Calu3 (cell line): Measurements from ENCODE around the gene GHRHR. TPM values are rescaled to one million over a fixed set of nuclear protein-coding genes. Genes with fewer than 3 reads are reported as not detected.

Source experiments
- BruUV-seq: library from RNA; stranded (reverse); fragments of 400-500 nt; replicated peaks from 2 replicates; lab custom pipeline; 2021; lab: Mats Ljungman, UMichigan
- CTCF ChIA-PET: fragments of 300-600 bp; sonication (Branson Sonifier 250); formaldehyde crosslinking; loops from one replicate; lab custom pipeline; 2022; ENCODE audit warnings: antibody characterized with exemption; lab: Charles Lee
- DNase-seq: peaks from one replicate; pipeline ENCODE4 v3.0.0; 2022
- H3K27ac Mint-ChIP-seq: one replicate; pipeline ENCODE4 v1.8.0; 2022; ENCODE audit warnings: mixed read lengths; ENCODE audit not compliant: unreplicated experiment
- H3K27me3 Mint-ChIP-seq: one replicate; pipeline ENCODE4 v1.8.0; 2022; ENCODE audit warnings: mixed read lengths; ENCODE audit not compliant: unreplicated experiment
- H3K36me3 Mint-ChIP-seq: one replicate; pipeline ENCODE4 v1.8.0; 2022; ENCODE audit warnings: mild to moderate bottlenecking, moderate library complexity, mixed read lengths; ENCODE audit not compliant: insufficient read depth, unreplicated experiment
- H3K4me1 Mint-ChIP-seq: one replicate; pipeline ENCODE4 v1.8.0; 2022; ENCODE audit warnings: mild to moderate bottlenecking, low read depth, mixed read lengths; ENCODE audit not compliant: unreplicated experiment
- H3K4me3 Mint-ChIP-seq: one replicate; pipeline ENCODE4 v1.8.0; 2022; ENCODE audit warnings: mild to moderate bottlenecking, low read depth, moderate library complexity, mixed read lengths; ENCODE audit not compliant: unreplicated experiment
- H3K9me3 Mint-ChIP-seq: one replicate; pipeline ENCODE4 v1.8.0; 2022; ENCODE audit warnings: low read depth, mixed read lengths; ENCODE audit not compliant: unreplicated experiment
- CTCF ChIP-seq: fragments of 200-600 bp; IDR thresholded peaks from one replicate; pipeline ENCODE4 v1.8.0; 2022; ENCODE audit warnings: antibody characterized with exemption; ENCODE audit not compliant: unreplicated experiment
- intact Hi-C: fragments of 100-400 bp; cut with micrococcal nuclease; formaldehyde crosslinking; loops from one replicate; pipeline ENCODE4 v1.10.0; 2022; ENCODE audit not compliant: unreplicated experiment
- total RNA-seq: library from RNA; stranded (reverse); gene quantifications from 2 replicates; pipeline ENCODE4 v1.2.3, GENCODE V29; 2022

The GHRHR gene
- total RNA-seq, 1 experiment from 2014 or later = not detected

DNA sequence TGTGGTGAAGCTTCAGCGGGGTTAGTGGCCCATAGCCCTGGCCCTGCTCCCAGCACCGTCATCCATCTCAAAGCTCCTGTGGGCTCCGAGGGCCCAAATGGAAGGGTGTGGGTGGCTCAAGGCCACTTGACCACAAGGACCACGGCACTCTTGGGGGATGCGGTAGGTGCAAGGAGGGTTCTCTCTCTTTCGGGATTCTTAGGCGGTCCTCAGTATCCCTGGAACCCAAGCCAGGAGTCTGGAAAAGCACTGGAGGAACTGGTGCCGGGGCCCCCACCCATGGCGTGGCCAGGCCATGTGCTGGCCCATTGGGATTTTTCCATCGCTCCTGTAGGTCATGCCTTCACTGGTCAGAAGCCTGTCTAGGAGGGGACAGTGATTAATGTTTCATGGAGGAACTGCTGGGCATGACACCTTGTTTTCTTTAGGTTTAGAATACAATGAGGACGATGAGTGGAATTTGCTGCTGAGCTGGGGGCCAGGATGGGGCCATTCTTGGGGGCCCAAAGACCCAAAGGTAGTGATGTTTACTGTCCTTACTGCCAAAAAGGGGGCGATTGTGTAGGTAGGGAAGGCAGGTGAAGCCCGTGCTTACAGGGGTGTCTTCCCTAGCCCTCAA, 35.4 kb upstream of the GHRHR start:
- Mint-ChIP-seq H3K4me1 (peaks cover 33% of the 10 kb centered on the region), H3K4me3 (no peak overlapping the region), H3K36me3 (no peaks in the 10 kb centered on the region), H3K27ac (no peak overlapping the region), H3K27me3 (no peaks in the 10 kb centered on the region), H3K9me3 (no peaks in the 10 kb centered on the region)
- no peak for TF ChIP-seq CTCF
- no peak for DNase-seq
- CTCF ChIA-PET = interaction anchor here (2.5 kb wide), 1 partner anchor 10 kb away, joined by 13 read pairs; no protein-coding TSS in a partner anchor
- no TSS peak for BruUV-seq
- intact Hi-C loops = no loop called here

- H3K9me3 Mint-ChIP-seq = no peaks in the 10 kb centered on the region
- TF ChIP-seq CTCF = no peak
- H3K4me3 Mint-ChIP-seq = no peak overlapping the region
- H3K27ac Mint-ChIP-seq = no peak overlapping the region
- CTCF ChIA-PET = interaction anchor here (1.3 to 2.5 kb wide), 2 partner anchors 9 to 32 kb away, joined by 10 to 13 read pairs; no protein-coding TSS in a partner anchor
- BruUV-seq = no TSS peak
- intact Hi-C loops = no loop called here
- DNase-seq = no peak
- peaks cover 46% of the 10 kb centered on the region for H3K4me1 Mint-ChIP-seq
- no peaks in the 10 kb centered on the region for H3K36me3 Mint-ChIP-seq
- no peaks in the 10 kb centered on the region for H3K27me3 Mint-ChIP-seq
Observed at GRCh38 chr7:30929686-30930085, 34.1 kb upstream of the GHRHR start.

GRCh38 chr7:30930621-30931020, 33.1 kb upstream of the GHRHR start:
- Mint-ChIP-seq H3K4me3 (no peak overlapping the region), H3K9me3 (no peaks in the 10 kb centered on the region), H3K4me1 (peaks cover 56% of the 10 kb centered on the region), H3K27ac (peak overlapping the region; percentile 63), H3K36me3 (no peaks in the 10 kb centered on the region), H3K27me3 (no peaks in the 10 kb centered on the region)
- intact Hi-C loops = no loop called here
- no peak for TF ChIP-seq CTCF
- BruUV-seq = no TSS peak
- CTCF ChIA-PET = interaction anchor here (0.7 to 2.5 kb wide), 4 partner anchors 8 to 35 kb away, joined by 3 to 13 read pairs (median 7); no protein-coding TSS in a partner anchor
- no peak for DNase-seq

DNA sequence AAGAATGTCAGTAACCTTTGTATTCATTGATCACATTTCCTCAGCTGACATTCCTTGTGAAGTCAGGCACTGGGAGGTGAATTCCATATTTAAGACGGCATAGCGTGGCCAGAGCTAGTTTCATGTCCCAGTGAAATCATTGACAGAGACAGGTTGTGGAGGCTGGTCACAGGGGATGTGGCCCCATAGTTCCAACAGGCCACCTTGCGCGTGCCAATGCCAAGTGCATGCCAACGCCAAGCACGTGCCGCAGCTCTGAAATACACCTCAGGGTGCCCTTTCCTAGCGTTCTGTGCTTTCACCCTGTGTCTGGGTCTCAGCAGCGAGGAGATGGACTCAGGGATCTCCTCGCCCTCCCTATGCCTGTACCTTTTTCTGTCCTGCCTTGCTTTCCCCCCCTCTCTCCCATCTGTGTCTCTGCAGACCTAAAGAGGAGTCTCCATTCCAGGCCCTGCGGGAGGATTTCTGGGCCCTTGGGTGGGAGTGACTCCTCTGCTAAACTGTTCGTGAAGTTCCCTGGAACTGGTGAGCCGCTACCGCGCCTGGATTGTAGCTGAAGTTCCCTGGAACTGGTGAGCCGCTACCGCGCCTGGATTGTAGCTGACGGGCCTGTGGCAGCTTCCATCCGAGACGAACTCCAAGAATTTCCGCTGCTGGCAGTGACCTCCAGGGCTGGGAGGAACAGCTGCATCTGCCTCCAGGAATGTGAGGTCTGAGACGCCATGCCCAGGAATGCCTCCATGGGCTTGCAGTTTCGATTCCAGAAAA, 32.4 kb upstream of the GHRHR start:
- DNase-seq = no peak
- Mint-ChIP-seq H3K4me3 (peak overlapping the region; percentile 5), H3K36me3 (no peaks in the 10 kb centered on the region), H3K27me3 (no peaks in the 10 kb centered on the region), H3K4me1 (peaks cover 63% of the 10 kb centered on the region), H3K9me3 (no peaks in the 10 kb centered on the region), H3K27ac (peak overlapping the region; percentile 63)
- CTCF ChIA-PET = interaction anchor here (1.3 to 1.9 kb wide), 3 partner anchors 16 to 35 kb away, joined by 4 to 10 read pairs (median 5); no protein-coding TSS in a partner anchor
- TF ChIP-seq CTCF = no peak
- intact Hi-C loops = no loop called here
- no TSS peak for BruUV-seq
